SU-DHL-6 (cell line): ENCODE results near the gene PXT1.

Experiments
- EZH2phosphoT487 ChIP-seq: fragments of 200-600 bp; sonication (generic), shearing (Covaris generic); conservative IDR thresholded peaks from 2 replicates; pipeline ENCODE4 v1.6.1; 2018; ENCODE audit warnings: mild to moderate bottlenecking, antibody characterized with exemption, low read length, moderate library complexity, mixed read lengths
- TF ChIP-seq, protein P1 (sequence below): fragments of 200-600 bp; sonication (generic); IDR thresholded peaks from one replicate; pipeline ENCODE4 v1.5.1; 2017; ENCODE audit warnings: antibody characterized with exemption, mild to moderate bottlenecking, low read length, moderate library complexity; ENCODE audit not compliant: insufficient read depth, poor library complexity, severe bottlenecking

DNA sequence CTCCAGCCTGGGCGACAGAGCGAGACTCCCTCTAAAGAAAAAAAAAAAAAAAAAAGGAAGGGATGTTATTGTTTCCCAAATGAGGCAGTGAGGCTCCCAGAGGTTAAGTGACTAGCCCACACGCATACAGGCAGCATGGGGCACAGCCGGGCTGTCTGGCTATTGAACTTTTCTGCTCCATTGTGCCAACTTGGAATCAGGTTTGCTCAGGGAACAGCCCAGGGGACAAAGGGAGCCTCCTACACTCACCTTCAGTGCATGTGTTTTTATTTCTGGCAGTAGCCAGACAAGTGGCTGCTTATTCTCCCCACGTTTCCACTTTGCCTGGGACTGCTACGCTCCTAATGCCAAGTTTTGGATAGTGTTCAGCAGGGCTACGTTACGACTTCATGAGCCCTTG lies 65.9 kb downstream of the PXT1 start:
- TF ChIP-seq, protein P1, sequence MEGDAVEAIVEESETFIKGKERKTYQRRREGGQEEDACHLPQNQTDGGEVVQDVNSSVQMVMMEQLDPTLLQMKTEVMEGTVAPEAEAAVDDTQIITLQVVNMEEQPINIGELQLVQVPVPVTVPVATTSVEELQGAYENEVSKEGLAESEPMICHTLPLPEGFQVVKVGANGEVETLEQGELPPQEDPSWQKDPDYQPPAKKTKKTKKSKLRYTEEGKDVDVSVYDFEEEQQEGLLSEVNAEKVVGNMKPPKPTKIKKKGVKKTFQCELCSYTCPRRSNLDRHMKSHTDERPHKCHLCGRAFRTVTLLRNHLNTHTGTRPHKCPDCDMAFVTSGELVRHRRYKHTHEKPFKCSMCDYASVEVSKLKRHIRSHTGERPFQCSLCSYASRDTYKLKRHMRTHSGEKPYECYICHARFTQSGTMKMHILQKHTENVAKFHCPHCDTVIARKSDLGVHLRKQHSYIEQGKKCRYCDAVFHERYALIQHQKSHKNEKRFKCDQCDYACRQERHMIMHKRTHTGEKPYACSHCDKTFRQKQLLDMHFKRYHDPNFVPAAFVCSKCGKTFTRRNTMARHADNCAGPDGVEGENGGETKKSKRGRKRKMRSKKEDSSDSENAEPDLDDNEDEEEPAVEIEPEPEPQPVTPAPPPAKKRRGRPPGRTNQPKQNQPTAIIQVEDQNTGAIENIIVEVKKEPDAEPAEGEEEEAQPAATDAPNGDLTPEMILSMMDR = no peak
- TF ChIP-seq EZH2phosphoT487 = no peak
